Measurements from ENCODE around the gene TICAM1. TPM values are rescaled to one million over a fixed set of nuclear protein-coding genes. Genes with fewer than 3 reads are reported as not detected.
"Not testable (repeated sequence)": the region's sequence is repeated elsewhere in the genome, so short reads cannot be mapped to it uniquely, and the experiment has no call there.

TICAM1 gene
- total RNA-seq, 1 donor from 2014 or later: 3.4 TPM

- TF ChIP-seq CTCF (IDR thresholded peaks at IDR 0.05; ENCODE audit: unreplicated experiment): no peak
- no peaks in the 10 kb centered on the region for H3K36me3 Mint-ChIP-seq (ENCODE audit: insufficient read depth)
- H3K4me1 Mint-ChIP-seq (ENCODE audit: low read depth): peaks cover 6% of the 10 kb centered on the region
- no peaks in the 10 kb centered on the region for H3K9me3 Mint-ChIP-seq (ENCODE audit: low read depth)
- peak overlapping the region; percentile 42 for H3K4me3 Mint-ChIP-seq (ENCODE audit: low read depth)
- no peaks in the 10 kb centered on the region for H3K27me3 Mint-ChIP-seq
- DNase-seq (ENCODE audit: low spot score, unreplicated experiment): no peak
- no peak overlapping the region for H3K27ac Mint-ChIP-seq
Observed at GRCh38 chr19:4829001-4829712, 2.4 kb downstream of the TICAM1 start.

GRCh38 chr19:4823577-4823976, 7.9 kb downstream of the TICAM1 start:
- no peaks in the 10 kb centered on the region for H3K9me3 Mint-ChIP-seq (ENCODE audit: low read depth)
- no peaks in the 10 kb centered on the region for H3K36me3 Mint-ChIP-seq (ENCODE audit: insufficient read depth)
- H3K4me3 Mint-ChIP-seq (ENCODE audit: low read depth): no peak overlapping the region
- H3K27ac Mint-ChIP-seq: no peak overlapping the region
- H3K27me3 Mint-ChIP-seq: no peaks in the 10 kb centered on the region
- no peak for DNase-seq (ENCODE audit: low spot score, unreplicated experiment)
- TF ChIP-seq CTCF (IDR thresholded peaks at IDR 0.05; ENCODE audit: unreplicated experiment): no peak
- H3K4me1 Mint-ChIP-seq (ENCODE audit: low read depth): no peaks in the 10 kb centered on the region

- H3K36me3 Mint-ChIP-seq (ENCODE audit: insufficient read depth); H3K27me3 Mint-ChIP-seq; DNase-seq (ENCODE audit: low spot score, unreplicated experiment); H3K4me1 Mint-ChIP-seq (ENCODE audit: low read depth); H3K27ac Mint-ChIP-seq; H3K4me3 Mint-ChIP-seq (ENCODE audit: low read depth); H3K9me3 Mint-ChIP-seq (ENCODE audit: low read depth): not testable (repeated sequence)
Observed at GRCh38 chr19:4822354-4822753, 9.2 kb downstream of the TICAM1 start.

GRCh38 chr19:4821265-4821664, 10.2 kb downstream of the TICAM1 start:
- TF ChIP-seq CTCF (IDR thresholded peaks at IDR 0.05; ENCODE audit: unreplicated experiment): no peak

GRCh38 chr19:4817467-4818277, 13.8 kb downstream of the TICAM1 start:
- H3K27me3 Mint-ChIP-seq: no peaks in the 10 kb centered on the region
- TF ChIP-seq CTCF (IDR thresholded peaks at IDR 0.05; ENCODE audit: unreplicated experiment): no peak
- H3K27ac Mint-ChIP-seq: no peak overlapping the region
- no peak overlapping the region for H3K4me3 Mint-ChIP-seq (ENCODE audit: low read depth)
- DNase-seq (ENCODE audit: low spot score, unreplicated experiment): no peak
- H3K9me3 Mint-ChIP-seq (ENCODE audit: low read depth): peaks cover 6% of the 10 kb centered on the region
- H3K4me1 Mint-ChIP-seq (ENCODE audit: low read depth): peaks cover 1% of the 10 kb centered on the region
- H3K36me3 Mint-ChIP-seq (ENCODE audit: insufficient read depth): peaks cover 9% of the 10 kb centered on the region

More at GRCh38 chr19:4821265-4821664, 10.2 kb downstream of the TICAM1 start:
- no peak for DNase-seq (ENCODE audit: low spot score, unreplicated experiment)
- Mint-ChIP-seq H3K27ac (no peak overlapping the region), H3K4me1 (ENCODE audit: low read depth) (no peaks in the 10 kb centered on the region), H3K4me3 (ENCODE audit: low read depth) (no peak overlapping the region), H3K9me3 (ENCODE audit: low read depth) (no peaks in the 10 kb centered on the region), H3K27me3 (no peaks in the 10 kb centered on the region), H3K36me3 (ENCODE audit: insufficient read depth) (peaks cover 8% of the 10 kb centered on the region)
